Endothelial cell (in vitro differentiated cells): ENCODE measurements around the gene SDE2. TPM values are rescaled to one million over a fixed set of nuclear protein-coding genes. Genes with fewer than 3 reads are reported as not detected.
"Not testable (repeated sequence)": the region's sequence is repeated elsewhere in the genome, so short reads cannot be mapped to it uniquely, and the experiment has no call there.

Source experiments
- DNase-seq: peaks from one replicate; pipeline ENCODE4 v3.0.0; 2021; ENCODE audit warnings: low spot score
- H3K27ac Mint-ChIP-seq: one replicate; pipeline ENCODE4 v1.8.0; 2021; ENCODE audit warnings: mixed read lengths, inconsistent platforms; ENCODE audit not compliant: unreplicated experiment
- H3K27me3 Mint-ChIP-seq: one replicate; pipeline ENCODE4 v1.8.0; 2021; ENCODE audit warnings: mild to moderate bottlenecking, moderate library complexity, mixed read lengths, inconsistent platforms; ENCODE audit not compliant: unreplicated experiment
- H3K36me3 Mint-ChIP-seq: one replicate; pipeline ENCODE4 v1.8.0; 2021; ENCODE audit warnings: mild to moderate bottlenecking, low read depth, mixed read lengths, inconsistent platforms; ENCODE audit not compliant: unreplicated experiment
- H3K4me1 Mint-ChIP-seq: one replicate; pipeline ENCODE4 v1.8.0; 2021; ENCODE audit warnings: mild to moderate bottlenecking, mixed read lengths, inconsistent platforms; ENCODE audit not compliant: unreplicated experiment
- H3K4me3 Mint-ChIP-seq: one replicate; pipeline ENCODE4 v1.8.0; 2021; ENCODE audit warnings: mild to moderate bottlenecking, mixed read lengths, inconsistent platforms; ENCODE audit not compliant: unreplicated experiment
- H3K9me3 Mint-ChIP-seq: one replicate; pipeline ENCODE4 v1.8.0; 2021; ENCODE audit warnings: mixed read lengths, inconsistent platforms; ENCODE audit not compliant: unreplicated experiment
- total RNA-seq: library from RNA; stranded (reverse); fragmentation: NEBNext Ultra II Directional; extraction: Animal tissue kit (Norgen Biotek cat#: 25700); gene quantifications from one replicate; pipeline ENCODE4 v1.2.1, GENCODE V29; 2021; ENCODE audit not compliant: unreplicated experiment
- TF ChIP-seq, protein P1 (sequence below): fragments of 200-600 bp; sonication (generic); IDR thresholded peaks from one replicate; pipeline ENCODE4 v1.5.0; 2021; ENCODE audit warnings: antibody characterized with exemption; ENCODE audit not compliant: unreplicated experiment

SDE2 gene
- total RNA-seq, 1 donor from 2014 or later = 17.8 TPM

DNA sequence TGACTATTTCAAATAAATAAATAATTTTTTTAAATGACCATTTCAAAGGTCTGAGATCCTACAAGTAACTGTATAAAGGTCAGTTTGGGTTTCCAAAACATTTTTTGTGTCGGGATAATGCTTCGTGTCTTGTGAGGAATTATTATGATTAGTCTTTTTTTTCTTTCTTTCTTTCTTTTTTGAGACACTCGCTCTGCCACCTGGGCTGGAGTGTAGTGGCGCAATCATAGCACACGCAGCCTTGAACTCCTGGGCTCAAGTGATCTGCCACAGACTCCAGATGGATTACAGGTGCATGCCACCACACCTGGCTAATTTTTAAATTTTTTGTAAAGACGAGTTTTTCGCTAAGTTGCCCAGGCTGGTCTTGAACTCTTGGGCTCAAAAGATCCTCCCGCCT is 1.9 kb upstream of the SDE2 start:
- no peaks in the 10 kb centered on the region for H3K9me3 Mint-ChIP-seq
- peaks cover 42% of the 10 kb centered on the region for H3K4me1 Mint-ChIP-seq
- peak overlapping the region; percentile 64 for H3K27ac Mint-ChIP-seq
- TF ChIP-seq, protein P1, sequence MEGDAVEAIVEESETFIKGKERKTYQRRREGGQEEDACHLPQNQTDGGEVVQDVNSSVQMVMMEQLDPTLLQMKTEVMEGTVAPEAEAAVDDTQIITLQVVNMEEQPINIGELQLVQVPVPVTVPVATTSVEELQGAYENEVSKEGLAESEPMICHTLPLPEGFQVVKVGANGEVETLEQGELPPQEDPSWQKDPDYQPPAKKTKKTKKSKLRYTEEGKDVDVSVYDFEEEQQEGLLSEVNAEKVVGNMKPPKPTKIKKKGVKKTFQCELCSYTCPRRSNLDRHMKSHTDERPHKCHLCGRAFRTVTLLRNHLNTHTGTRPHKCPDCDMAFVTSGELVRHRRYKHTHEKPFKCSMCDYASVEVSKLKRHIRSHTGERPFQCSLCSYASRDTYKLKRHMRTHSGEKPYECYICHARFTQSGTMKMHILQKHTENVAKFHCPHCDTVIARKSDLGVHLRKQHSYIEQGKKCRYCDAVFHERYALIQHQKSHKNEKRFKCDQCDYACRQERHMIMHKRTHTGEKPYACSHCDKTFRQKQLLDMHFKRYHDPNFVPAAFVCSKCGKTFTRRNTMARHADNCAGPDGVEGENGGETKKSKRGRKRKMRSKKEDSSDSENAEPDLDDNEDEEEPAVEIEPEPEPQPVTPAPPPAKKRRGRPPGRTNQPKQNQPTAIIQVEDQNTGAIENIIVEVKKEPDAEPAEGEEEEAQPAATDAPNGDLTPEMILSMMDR = no peak
- no peak for DNase-seq
- H3K36me3 Mint-ChIP-seq = no peaks in the 10 kb centered on the region
- H3K27me3 Mint-ChIP-seq = peaks cover 14% of the 10 kb centered on the region
- H3K4me3 Mint-ChIP-seq = no peak overlapping the region

DNA sequence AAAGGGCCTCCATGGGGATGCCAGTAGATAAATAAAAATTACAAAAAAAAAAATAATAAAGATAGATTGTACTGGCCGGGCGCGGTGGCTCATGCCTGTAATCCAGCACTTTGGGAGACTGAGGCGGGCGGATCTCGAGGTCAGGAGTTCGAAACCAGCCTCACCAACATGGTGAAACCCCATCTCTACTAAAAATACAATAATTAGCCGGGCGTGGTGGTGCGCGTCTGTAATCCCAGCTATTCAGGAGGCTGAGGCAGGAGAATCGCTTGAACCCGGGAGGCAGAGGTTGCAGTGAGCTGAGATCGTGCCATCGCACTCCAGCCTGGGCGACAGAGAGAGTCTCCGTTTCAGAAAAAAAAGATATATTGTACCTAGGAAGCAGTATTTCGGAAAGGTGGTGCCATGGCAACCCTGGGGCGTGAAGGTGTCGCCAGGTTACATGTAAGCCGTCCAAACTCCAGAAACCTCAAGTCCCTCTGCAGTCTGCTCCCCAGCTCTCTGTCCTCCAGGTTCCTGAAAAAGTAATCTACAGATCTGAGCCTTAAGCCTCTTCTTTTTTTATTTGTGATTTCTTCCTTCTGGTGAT is 1.4 kb upstream of the SDE2 start:
- not testable (repeated sequence) for DNase-seq, H3K36me3 Mint-ChIP-seq, H3K9me3 Mint-ChIP-seq, H3K4me3 Mint-ChIP-seq
- peaks cover 14% of the 10 kb centered on the region for H3K27me3 Mint-ChIP-seq
- peaks cover 42% of the 10 kb centered on the region for H3K4me1 Mint-ChIP-seq
- H3K27ac Mint-ChIP-seq = peak overlapping the region; percentile 97

DNA sequence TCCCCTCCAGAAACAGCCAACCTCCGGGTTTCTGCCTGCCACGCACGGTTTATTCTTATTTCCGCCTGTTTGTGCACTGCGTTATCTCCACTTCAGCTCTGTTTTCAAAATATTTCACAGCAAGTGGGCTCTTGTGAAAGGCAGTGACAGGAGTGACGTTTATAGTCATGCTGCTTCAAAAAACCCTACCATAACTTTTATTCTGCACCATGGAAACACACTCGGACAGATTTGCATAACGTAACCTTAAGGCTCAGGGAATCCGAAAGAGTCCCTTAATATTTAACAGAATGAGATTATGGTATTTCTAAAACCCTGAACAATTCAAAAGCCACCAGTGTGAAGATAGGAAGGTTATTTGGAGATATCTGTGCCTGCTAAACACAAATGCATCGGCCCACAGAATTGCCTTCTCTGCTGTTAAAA is 782 bp upstream of the SDE2 start:
- H3K27ac Mint-ChIP-seq = peak overlapping the region; percentile 97
- H3K27me3 Mint-ChIP-seq = peaks cover 14% of the 10 kb centered on the region
- H3K9me3 Mint-ChIP-seq = no peaks in the 10 kb centered on the region
- TF ChIP-seq, protein P1 = no peak
- peak overlapping the region; percentile 80 for H3K4me3 Mint-ChIP-seq
- no peak for DNase-seq
- H3K4me1 Mint-ChIP-seq = peaks cover 42% of the 10 kb centered on the region
- H3K36me3 Mint-ChIP-seq = no peaks in the 10 kb centered on the region

DNA sequence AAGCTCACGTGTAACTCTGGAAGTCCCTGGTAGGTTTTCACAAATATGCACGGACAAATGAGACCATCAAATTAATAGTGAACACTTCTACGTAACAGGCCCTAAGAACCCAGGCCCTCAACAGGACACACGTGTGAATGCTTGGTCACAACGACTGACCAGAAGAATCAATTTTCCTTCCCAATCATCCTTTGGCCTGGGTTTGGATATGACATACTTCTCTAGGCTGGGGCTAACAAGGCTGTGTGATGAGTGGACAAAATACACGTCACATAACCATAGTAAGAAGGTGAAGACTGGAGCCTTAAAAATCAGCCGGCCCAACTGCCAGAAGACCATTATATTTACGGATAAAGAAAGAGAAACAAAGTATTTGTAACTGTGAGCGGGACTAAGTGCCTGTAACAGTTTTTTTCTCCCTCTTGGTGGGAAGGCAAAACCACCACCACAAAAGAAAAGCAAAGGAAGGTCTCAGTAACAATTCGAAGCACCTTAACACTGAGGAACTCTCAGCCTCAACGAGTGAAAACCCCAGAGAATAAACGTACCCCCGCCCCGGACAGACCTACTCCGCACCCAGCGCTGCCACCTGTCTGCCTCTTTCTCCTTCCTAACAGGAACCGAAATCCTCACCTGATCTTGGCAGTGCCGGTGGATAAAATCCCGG is 450 bp downstream of the SDE2 start:
- H3K4me3 Mint-ChIP-seq = peak overlapping the region; percentile 100
- peaks cover 14% of the 10 kb centered on the region for H3K27me3 Mint-ChIP-seq
- peaks cover 6% of the 10 kb centered on the region for H3K36me3 Mint-ChIP-seq
- no peak for DNase-seq
- H3K4me1 Mint-ChIP-seq = peaks cover 48% of the 10 kb centered on the region
- TF ChIP-seq, protein P1 = no peak
- H3K9me3 Mint-ChIP-seq = no peaks in the 10 kb centered on the region
- peak overlapping the region; percentile 99 for H3K27ac Mint-ChIP-seq

GRCh38 chr1:225996946-225997545 is 2.1 kb downstream of the SDE2 start:
- DNase-seq = no peak
- TF ChIP-seq, protein P1 = no peak
- Mint-ChIP-seq H3K4me1 (peaks cover 39% of the 10 kb centered on the region), H3K9me3 (no peaks in the 10 kb centered on the region), H3K27ac (peak overlapping the region; percentile 67), H3K36me3 (peaks cover 13% of the 10 kb centered on the region), H3K4me3 (no peak overlapping the region), H3K27me3 (peaks cover 12% of the 10 kb centered on the region)
